KMS-11 (cell line): ENCODE results near the gene ACVR1B.

Experiments used
- H2AFZ ChIP-seq: fragments of 200-600 bp; sonication (generic); 2 replicates; pipeline ENCODE4 v1.6.1; 2016; ENCODE audit warnings: antibody characterized with exemption, mixed run types, low read depth
- H3K27ac ChIP-seq: fragments of 200-600 bp; sonication (generic); 2 replicates; pipeline ENCODE4 v1.6.1; 2016; ENCODE audit warnings: mild to moderate bottlenecking, mixed run types
- H3K27me3 ChIP-seq: fragments of 200-600 bp; sonication (generic); 2 replicates; pipeline ENCODE4 v1.6.1; 2017; ENCODE audit warnings: mild to moderate bottlenecking, low read depth, mixed run types, moderate library complexity; ENCODE audit not compliant: insufficient read depth
- H3K36me3 ChIP-seq: fragments of 200-600 bp; sonication (generic); 2 replicates; pipeline ENCODE4 v1.6.1; 2017; ENCODE audit warnings: mild to moderate bottlenecking, mixed run types; ENCODE audit not compliant: insufficient read depth
- H3K4me1 ChIP-seq: fragments of 200-600 bp; sonication (generic); 2 replicates; pipeline ENCODE4 v1.6.1; 2016; ENCODE audit warnings: mild to moderate bottlenecking, low read depth, mixed run types; ENCODE audit not compliant: poor library complexity, severe bottlenecking
- H3K4me2 ChIP-seq: fragments of 200-600 bp; sonication (generic); 2 replicates; pipeline ENCODE4 v1.7.0; 2016; ENCODE audit warnings: mild to moderate bottlenecking, mixed run types
- H3K4me3 ChIP-seq: fragments of 200-600 bp; sonication (generic); IDR thresholded peaks from 2 replicates; pipeline ENCODE4 v1.6.1; 2017; ENCODE audit warnings: low read depth, low read length, mixed read lengths; ENCODE audit not compliant: insufficient read depth
- H3K79me2 ChIP-seq: fragments of 200-600 bp; sonication (generic); 2 replicates; pipeline ENCODE4 v1.6.1; 2016; ENCODE audit warnings: low read depth, mixed run types; ENCODE audit not compliant: insufficient read depth
- H3K9ac ChIP-seq: fragments of 200-600 bp; sonication (generic); 2 replicates; pipeline ENCODE4 v1.6.1; 2016; ENCODE audit warnings: mild to moderate bottlenecking, mixed run types
- H4K20me1 ChIP-seq: fragments of 200-600 bp; sonication (generic); 2 replicates; pipeline ENCODE4 v1.6.1; 2016; ENCODE audit warnings: mild to moderate bottlenecking, mixed run types; ENCODE audit not compliant: insufficient read depth
- CTCF ChIP-seq: fragments of 200-600 bp; sonication (generic); conservative IDR thresholded peaks from 2 replicates; pipeline ENCODE4 v1.6.1; 2017; ENCODE audit warnings: low read depth, mild to moderate bottlenecking, antibody characterized with exemption, low read length, moderate library complexity, mixed read lengths

ACVR1B gene

GRCh38 chr12:52019113-52019770 lies 67.7 kb downstream of the ACVR1B start:
- Histone ChIP-seq H3K27ac (no peak overlapping the region), H3K36me3 (no peaks in the 10 kb centered on the region), H4K20me1 (no peaks in the 10 kb centered on the region), H3K9ac (no peak overlapping the region), H3K4me1 (peaks cover 8% of the 10 kb centered on the region), H3K79me2 (no peaks in the 10 kb centered on the region), H3K27me3 (no peaks in the 10 kb centered on the region), H2AFZ (no peak overlapping the region), H3K4me2 (no peak overlapping the region), H3K4me3 (no peak overlapping the region)
- TF ChIP-seq CTCF = no peak

DNA sequence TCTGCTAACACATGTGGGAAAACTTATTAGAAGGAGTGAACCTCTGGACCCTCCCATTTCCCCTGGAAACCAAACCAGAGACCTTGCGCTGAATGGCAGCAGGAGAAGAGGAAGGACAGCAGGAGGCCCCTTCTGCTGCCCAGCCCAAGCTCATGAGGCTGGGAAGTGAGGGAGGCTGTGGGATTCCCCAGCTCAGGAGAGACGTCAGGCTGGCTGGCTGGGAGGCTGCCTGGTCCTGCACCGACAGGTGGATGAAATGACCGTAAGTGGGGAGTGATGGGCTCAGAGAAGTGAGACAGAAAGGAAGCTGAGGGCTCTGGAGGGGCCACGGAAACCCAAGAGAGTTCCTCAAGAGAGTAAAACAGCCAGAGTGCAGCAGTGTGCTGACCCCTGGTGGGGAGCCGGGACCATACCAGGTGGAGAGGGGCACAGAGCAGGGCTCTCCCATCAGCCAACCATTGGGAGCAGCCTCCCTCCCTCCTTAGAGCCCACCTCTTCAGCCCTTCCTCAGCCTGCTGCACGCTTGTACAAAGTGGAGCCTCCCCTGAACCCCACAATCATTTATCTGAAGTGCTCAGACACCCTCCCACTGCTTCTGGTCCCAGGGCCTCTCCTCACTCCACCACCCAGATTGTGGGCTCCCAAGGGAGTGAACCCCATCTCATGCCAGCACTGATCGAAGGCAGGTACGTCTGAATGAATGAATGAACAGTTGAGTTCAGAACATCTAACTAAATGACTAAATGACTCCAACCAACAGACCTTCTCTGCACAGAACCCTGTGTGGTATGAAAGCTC lies 69.2 kb downstream of the ACVR1B start:
- Histone ChIP-seq H3K27me3 (no peaks in the 10 kb centered on the region), H3K4me2 (peak overlapping the region; percentile 37; the same call in 1 of the 2 replicates), H3K9ac (no peak overlapping the region), H2AFZ (peak overlapping the region; percentile 73), H3K36me3 (no peaks in the 10 kb centered on the region), H3K4me1 (peaks cover 22% of the 10 kb centered on the region), H3K79me2 (no peaks in the 10 kb centered on the region), H3K27ac (no peak overlapping the region), H4K20me1 (no peaks in the 10 kb centered on the region), H3K4me3 (no peak overlapping the region)
- peak; percentile 72 for TF ChIP-seq CTCF

- Histone ChIP-seq H3K27me3 (no peaks in the 10 kb centered on the region), H2AFZ (peak overlapping the region; percentile 96), H3K27ac (no peak overlapping the region), H4K20me1 (no peaks in the 10 kb centered on the region), H3K4me3 (no peak overlapping the region), H3K79me2 (no peaks in the 10 kb centered on the region), H3K4me2 (peak overlapping the region; percentile 79; the same call in 1 of the 2 replicates), H3K9ac (no peak overlapping the region; the same call in 1 of the 2 replicates), H3K36me3 (no peaks in the 10 kb centered on the region), H3K4me1 (peaks cover 29% of the 10 kb centered on the region)
- no peak for TF ChIP-seq CTCF
Measured at GRCh38 chr12:52022841-52023181, 71.3 kb downstream of the ACVR1B start.

DNA sequence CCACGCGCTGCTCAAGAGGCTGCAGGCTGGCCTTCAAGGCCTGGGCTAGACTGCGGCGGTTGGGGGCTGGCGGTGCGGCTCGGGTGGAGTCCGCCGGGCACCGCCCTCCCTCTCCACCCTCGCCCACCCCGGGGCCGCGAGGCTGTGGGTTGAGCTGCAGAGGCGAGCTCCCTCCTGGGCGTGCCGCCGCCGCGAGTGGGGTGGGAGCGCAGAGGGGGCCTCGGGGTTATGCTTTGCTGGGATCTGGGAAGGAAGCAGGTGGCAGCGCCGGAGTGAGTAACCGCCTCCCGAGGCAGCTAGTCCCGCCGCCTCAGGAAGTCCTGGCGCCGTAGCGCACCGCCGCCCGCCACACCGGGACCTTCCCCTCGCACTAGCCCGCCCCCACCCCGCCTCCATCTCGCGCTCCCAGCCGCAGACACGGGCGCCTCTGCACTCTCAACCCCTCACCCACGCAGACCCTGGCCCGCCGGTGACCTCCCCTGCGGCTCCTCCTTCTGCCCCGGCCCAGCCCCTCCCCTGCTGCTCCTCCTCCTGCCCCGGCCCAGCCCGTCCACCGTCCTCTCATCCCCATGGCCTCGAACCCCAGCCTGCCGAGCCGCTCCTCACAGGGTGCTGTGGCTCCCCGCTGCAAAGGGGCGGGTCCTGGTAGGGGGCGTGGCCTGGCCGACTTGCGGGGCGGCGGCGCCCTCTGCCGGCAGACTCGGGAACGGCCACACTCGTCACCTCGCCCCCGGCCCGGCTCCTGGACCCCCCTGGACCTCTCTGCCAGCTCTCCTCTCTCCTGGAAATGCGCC lies 71.9 kb downstream of the ACVR1B start:
- H3K9ac ChIP-seq = peak overlapping the region; percentile 39; the same call in 1 of the 2 replicates

More for the DNA sequence above, 71.9 kb downstream of the ACVR1B start:
- peak overlapping the region; percentile 79 for H3K4me2 ChIP-seq
- peak; percentile 89 for TF ChIP-seq CTCF
- H3K79me2 ChIP-seq = no peaks in the 10 kb centered on the region
- peak overlapping the region; percentile 96 for H2AFZ ChIP-seq
- H3K4me1 ChIP-seq = peaks cover 29% of the 10 kb centered on the region
- no peaks in the 10 kb centered on the region for H3K36me3 ChIP-seq
- no peak overlapping the region for H3K4me3 ChIP-seq
- H3K27ac ChIP-seq = 0 out of 2 replicates have a peak overlapping the region, but pooled peaks have one; percentile 63
- H3K27me3 ChIP-seq = no peaks in the 10 kb centered on the region
- H4K20me1 ChIP-seq = no peaks in the 10 kb centered on the region
